ENCODE measurements around the gene MAPK14.

GRCh38 chr6:36038120-36038876 is 10.7 kb downstream of the MAPK14 start:
- TF ChIP-seq CTCF (IDR thresholded peaks at IDR 0.05) (no peak), EZH2phosphoT487 (IDR thresholded peaks at IDR 0.05) (no peak)

Data from neural progenitor cell (in vitro differentiated cells).